ENCODE data around the gene PACSIN2.

Gene PACSIN2

DNA sequence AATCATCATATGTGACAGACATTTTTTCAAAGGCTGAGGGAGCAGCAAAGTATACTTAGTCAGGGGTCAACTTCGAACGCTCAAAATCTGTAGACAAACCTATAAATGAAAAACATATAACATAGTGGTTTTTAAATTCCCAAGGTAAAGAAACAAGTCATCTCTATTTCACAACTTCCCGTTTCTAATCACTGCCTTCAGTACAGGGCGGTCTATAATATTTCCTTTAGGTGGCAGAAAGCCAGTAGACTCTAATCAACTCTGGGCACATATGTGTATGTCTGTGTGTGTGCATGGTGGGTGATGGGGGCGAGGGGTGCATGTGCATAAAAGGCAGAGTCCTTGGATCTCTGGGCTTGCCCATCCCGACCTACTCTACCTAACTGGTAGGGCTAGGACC lies 102.9 kb downstream of the PACSIN2 start:
- POLR2A ChIA-PET (ENCODE audit: low non-redundant PET) = no interaction called here
- CTCF ChIA-PET = no interaction called here
- peak overlapping the region; percentile 33; the same call in 1 of the 2 replicates for H3K27ac ChIP-seq
- TF ChIP-seq, protein P1, sequence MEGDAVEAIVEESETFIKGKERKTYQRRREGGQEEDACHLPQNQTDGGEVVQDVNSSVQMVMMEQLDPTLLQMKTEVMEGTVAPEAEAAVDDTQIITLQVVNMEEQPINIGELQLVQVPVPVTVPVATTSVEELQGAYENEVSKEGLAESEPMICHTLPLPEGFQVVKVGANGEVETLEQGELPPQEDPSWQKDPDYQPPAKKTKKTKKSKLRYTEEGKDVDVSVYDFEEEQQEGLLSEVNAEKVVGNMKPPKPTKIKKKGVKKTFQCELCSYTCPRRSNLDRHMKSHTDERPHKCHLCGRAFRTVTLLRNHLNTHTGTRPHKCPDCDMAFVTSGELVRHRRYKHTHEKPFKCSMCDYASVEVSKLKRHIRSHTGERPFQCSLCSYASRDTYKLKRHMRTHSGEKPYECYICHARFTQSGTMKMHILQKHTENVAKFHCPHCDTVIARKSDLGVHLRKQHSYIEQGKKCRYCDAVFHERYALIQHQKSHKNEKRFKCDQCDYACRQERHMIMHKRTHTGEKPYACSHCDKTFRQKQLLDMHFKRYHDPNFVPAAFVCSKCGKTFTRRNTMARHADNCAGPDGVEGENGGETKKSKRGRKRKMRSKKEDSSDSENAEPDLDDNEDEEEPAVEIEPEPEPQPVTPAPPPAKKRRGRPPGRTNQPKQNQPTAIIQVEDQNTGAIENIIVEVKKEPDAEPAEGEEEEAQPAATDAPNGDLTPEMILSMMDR (conservative IDR thresholded peaks at IDR 0.05; ENCODE audit: low read depth) = no peak
- no peak for DNase-seq (ENCODE audit: low spot score)

DNA sequence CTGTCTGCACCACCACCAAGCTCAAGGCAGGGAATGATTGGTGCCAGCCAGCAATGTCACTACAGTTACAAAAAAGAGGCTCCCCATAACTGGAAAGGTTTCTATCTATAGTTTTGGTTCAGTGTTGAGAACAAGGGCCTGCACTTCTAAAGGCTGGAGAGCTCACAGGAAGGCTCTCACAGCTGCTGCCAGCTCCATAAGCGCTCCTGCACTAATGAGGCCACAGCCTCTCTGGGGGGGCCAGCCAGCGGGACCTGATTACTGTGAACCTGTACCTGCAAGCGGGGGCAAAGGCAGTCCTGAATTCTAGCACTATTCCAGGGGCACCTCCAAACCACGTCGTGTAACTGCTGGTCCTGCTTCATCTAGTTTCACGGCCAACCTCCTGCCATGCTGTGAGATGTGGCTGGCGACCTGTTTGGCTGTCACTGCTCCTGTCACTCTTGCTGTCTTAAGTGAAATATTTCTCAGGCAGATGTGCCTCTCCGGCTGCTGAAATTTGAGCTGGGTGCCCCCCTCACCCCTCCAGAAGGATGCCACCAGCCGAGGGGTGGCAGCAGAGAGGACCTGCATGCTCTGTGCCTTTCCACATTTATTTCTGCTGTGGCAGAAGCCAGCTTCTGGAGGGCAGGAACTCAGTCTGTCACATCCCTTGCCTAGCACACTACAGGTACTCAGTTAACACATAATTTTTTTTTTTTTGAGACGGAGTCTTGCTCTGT lies 104.6 kb downstream of the PACSIN2 start:
- H3K27ac ChIP-seq = peak overlapping the region; percentile 81; the same call in 1 of the 2 replicates
- no peak for DNase-seq (ENCODE audit: low spot score)
- TF ChIP-seq, protein P1 (conservative IDR thresholded peaks at IDR 0.05; ENCODE audit: low read depth) = no peak
- ChIA-PET CTCF (no interaction called here), POLR2A (ENCODE audit: low non-redundant PET) (interaction anchor here (0.5 kb wide), 1 partner anchor 129 kb away, joined by 4 read pairs; no protein-coding TSS in a partner anchor)

DNA sequence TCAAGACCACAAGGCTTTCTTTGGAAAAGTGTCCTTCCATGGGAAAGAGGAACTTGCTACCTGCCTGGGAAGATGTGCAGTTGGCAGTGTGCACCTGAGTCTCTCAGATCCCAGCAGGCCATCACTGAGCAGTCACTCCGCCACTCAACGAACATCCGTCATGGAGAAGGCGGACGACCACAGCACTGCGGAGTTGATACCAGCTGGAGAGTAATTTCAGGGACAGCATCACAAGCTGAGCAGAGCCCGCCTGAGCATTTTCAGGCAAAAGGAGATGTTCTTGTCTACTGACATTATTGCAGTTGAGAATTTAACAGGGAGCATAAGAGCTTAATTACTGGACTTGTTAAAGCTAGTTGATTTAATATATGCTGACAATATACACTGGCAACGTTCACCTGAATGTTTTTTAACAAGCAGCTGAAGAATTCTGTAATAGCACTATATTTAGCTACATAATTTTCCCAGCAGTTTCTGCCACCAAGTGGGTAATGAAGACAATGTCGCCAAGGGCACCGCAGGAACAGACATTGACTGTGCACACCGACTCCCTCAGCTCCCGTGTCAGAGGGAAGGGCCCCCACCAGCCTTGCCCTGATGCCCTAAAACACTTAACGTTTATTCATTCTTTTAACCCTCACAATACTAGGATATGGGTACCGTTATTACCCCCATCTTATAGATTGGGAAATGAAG lies 105.4 kb downstream of the PACSIN2 start:
- TF ChIP-seq, protein P1 (conservative IDR thresholded peaks at IDR 0.05; ENCODE audit: low read depth) = no peak
- CTCF ChIA-PET = interaction anchor here (0.6 kb wide), 1 partner anchor 183 kb away, joined by 3 read pairs; no protein-coding TSS in a partner anchor
- DNase-seq (ENCODE audit: low spot score) = no peak
- POLR2A ChIA-PET (ENCODE audit: low non-redundant PET) = no interaction called here
- H3K27ac ChIP-seq = peak overlapping the region; percentile 81

DNA sequence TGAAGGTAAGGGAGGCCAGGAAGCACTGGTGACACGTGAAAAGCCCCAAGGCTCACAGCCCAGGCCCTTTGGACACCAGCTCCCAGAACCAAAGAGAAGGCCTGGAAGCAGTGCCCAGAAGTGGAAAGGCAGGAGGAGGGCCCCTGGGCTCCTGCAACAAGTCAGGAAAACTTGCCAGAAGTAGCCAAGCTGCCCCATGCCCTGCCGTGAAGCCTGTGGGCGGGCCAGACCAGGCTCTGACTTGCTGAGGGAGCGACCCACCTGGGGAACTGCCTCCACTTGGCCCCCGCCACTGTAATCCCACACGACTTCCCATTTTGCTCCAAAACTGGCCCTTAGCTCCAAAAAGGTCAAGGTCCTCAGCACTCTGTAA lies 106.6 kb downstream of the PACSIN2 start:
- DNase-seq (ENCODE audit: low spot score) = no peak
- ChIA-PET CTCF (no interaction called here), POLR2A (ENCODE audit: low non-redundant PET) (no interaction called here)
- H3K27ac ChIP-seq = peak overlapping the region; percentile 81
- TF ChIP-seq, protein P1 (conservative IDR thresholded peaks at IDR 0.05; ENCODE audit: low read depth) = no peak

DNA sequence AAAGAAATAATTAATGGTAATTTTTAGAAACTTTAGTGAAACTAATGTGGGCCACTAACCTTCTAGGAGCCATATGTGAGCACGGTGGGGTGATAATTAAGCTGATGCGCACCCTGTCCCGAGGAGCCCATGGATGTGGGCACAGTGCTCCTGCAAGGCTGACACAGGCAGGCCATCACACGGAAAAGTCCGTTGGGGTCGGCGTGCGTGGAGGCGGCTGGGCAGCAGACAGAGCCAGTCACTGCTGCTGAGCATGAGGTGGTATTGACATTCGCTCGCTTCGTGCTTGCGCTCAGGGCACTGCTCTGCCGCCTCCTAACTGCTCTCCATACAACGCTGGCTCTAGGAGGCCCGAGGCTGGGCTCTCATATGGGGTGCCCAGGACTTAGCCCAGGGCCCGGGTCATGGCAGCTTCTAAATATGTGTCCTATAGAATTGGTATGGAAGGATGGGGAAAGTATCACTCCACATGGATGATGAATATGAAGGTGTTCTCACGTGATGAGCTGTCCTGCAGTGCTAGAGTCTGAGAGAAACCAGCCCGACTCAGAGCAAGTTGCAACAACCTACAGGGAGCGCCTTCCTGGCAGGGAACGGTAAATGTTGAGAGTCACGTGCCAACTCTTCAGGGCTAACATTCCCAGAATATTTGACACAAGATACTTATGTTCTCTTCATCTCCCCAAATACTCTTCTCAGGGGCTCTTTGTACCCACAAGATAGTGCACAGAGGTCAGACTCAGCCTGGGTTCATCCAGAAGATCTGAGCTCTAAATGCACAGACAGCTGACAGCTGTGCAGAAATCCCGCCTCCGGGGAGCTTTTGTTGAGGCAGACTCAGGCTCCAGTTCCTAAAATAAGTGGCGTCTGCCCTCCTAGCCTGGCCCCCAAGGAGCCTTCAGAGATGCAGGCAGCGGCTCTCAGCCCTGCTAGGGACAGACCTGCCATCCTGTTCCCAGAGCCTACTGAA lies 107.3 kb downstream of the PACSIN2 start:
- TF ChIP-seq, protein P1 (conservative IDR thresholded peaks at IDR 0.05; ENCODE audit: low read depth) = no peak
- peak overlapping the region; percentile 81 for H3K27ac ChIP-seq
- ChIA-PET CTCF (no interaction called here), POLR2A (ENCODE audit: low non-redundant PET) (no interaction called here)
- DNase-seq (ENCODE audit: low spot score) = no peak

All from RWPE1 (cell line).